DMS 273 (cell line): ENCODE measurements around the gene PRSS38.

Experiments used
- DNase-seq: peaks from one replicate; lab custom pipeline; 2025; ENCODE audit not compliant: unreplicated experiment; lab: John Stamatoyannopoulos, UW

PRSS38 gene

DNA sequence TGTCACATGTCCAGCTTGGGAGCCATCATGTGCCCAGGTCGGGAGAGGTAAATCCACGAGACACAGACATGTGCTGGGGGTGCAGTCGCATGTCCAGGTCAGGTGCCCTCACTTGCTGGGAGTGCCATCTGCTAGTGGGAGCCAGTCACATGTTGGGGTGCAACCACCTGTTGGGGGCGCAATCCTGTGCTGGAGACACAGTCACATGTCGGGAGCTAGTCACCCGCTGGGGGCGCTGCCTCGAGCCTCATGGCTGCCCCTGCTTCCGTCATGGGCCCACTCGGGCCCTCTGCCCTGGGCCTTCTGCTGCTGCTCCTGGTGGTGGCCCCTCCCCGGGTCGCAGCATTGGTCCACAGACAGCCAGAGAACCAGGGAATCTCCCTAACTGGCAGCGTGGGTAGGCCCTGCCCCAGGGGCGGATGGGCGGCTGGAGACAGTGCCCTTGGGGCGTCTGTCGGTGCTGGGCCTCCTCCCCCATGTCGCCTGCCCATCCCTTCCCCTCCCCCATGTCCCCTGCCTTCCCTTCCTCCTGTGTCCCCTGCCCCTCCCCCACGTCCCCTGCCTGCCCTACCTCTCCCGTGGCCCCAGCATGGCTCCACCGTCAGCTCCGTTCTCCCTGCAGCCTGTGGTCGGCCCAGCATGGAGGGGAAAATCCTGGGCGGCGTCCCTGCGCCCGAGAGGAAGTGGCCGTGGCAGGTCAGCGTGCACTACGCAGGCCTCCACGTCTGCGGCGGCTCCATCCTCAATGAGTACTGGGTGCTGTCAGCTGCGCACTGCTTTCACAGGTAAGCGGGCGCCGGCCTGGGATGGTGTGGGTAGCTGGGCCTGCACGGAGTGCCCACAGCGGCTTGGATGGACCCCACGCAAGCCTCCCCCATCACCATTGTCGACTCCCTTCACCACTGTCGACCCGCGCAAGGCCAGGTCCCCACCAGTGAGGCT, at the start of gene PRSS38:
Gene PRSS38, plus strand, starts transcription at position 208 of the 942 bp plus-strand sequence. Its CDS starts 42 bp downstream, at position 250.
- no peak for DNase-seq

DNA sequence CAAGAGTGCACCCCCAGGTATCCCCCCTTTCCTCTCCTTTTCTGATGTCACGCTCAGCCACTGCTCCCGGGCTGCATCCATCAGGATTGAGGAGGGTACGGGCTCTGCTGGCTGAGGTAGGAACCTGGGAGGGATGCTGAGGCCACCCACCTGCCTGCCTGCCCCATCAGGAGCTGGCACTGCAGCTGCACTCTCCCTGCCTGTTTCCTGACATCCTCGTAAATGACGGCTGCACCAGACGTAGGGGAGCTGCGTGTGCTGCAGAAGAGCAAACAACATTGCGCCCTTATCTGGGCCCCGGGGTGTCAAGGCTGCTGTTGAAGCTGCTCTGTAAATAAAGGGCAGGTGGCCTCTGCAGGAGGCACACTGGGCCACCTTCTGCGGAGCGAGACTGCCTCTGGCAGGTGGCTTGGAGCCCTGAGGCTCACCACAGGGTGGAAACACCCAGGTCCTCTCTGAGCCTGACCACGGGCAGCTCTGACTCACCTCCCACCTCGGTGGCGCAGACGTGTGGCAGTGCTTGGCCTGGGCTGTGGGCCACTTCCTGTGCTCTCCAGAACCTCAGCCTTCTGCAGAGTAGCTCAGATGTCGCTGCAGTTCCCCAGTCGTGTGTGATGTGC, 49.4 kb upstream of the PRSS38 start:
- peak; percentile 66 for DNase-seq

DNA sequence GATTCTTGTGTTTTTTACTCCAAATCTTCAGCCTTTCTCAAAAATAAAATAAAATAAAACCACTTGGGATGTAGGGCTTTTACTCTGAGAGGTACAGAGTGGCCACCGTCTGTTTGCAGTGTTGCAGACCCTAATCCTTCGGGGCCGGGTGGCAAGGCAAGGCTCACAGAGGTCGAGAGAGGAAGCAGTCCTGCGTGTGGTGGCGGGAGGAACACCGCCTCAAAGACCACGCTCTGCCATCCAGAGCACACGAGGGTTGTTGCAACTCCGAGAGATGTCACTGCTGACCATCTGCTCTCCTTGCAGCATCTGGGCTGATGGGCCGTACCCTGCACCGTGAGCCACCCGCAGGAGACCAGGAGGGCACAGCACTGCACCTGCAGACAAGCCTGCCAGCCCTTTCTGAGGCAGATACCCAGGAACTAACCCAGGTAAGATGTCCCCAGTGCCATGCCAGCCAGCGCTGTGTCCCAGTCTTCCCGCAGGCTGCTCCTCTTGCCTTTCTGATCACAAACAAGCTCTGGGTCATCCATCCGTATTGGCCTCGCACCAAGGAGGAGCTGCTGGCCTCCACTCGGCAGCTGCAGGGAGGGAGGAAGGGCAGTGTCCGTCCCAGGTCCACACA, 48.7 kb upstream of the PRSS38 start:
- DNase-seq: peak; percentile 53

DNA sequence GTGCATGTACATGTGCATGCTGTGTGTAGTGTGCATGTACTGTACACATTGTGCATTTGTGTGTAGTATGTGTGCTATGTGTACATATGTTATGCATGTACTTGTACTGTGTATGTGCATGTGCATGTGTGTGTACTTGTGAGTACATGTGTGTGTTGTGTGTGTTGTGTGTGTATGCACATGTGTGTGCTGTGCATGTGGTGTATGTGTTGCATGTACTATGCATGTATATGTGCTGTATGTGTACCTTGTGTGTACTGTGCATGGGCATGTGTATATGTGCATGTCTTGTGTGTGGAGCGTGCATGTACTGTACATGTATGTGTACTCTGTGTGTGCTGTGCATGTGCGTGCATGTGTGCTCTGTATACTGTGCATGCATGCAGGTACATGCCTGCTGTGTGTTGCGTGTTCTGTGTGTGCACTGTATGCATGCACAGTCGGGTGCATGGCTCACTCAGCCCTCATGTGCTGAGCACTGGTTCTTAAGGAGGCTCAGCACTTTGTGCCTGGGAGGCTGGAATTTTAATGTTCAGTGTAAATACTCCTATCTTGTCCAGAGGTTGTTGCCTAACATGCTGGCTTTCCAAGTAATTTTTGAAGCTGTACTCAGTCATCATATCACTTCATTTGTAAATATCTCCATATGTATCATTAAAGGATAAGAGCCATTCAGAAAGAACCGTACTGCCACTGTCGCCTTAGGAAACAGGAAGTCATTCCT, 47.9 kb upstream of the PRSS38 start:
- no peak for DNase-seq

DNA sequence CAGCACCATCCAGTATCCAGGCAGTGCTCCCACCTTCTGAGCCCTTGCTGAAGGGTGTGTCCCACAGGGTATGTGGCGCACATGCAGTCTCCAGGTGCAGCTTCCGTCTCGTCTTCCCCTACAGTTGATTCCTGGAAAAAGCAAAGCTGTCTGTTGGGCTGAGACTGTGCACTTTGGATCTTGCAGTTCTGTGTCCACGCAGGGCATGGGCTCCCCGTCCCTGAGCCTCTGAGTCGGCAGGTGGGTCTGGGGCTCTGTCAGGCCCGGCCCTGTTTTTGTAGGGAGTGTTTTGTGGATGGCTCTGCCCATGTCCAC, 47.4 kb upstream of the PRSS38 start:
- no peak for DNase-seq

DNA sequence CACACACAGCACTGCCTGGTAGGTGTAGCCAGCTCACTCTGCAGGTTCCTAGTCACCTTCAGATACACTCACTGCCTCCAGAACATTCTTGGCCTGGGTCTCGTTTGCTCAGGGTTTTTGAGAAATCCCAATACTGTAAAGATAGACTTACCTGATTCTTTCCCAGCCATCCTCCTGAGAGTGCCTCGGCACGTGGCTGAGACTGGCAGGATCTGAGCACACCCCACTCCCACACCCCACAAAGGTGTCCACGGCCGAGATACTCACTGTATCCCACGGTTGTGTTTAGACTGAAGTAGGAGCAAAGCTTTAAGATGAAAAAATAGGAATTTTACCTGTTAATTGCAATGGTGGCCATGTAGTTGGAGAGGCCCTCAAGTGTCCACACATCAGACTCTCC, 46.8 kb upstream of the PRSS38 start:
- no peak for DNase-seq

DNA sequence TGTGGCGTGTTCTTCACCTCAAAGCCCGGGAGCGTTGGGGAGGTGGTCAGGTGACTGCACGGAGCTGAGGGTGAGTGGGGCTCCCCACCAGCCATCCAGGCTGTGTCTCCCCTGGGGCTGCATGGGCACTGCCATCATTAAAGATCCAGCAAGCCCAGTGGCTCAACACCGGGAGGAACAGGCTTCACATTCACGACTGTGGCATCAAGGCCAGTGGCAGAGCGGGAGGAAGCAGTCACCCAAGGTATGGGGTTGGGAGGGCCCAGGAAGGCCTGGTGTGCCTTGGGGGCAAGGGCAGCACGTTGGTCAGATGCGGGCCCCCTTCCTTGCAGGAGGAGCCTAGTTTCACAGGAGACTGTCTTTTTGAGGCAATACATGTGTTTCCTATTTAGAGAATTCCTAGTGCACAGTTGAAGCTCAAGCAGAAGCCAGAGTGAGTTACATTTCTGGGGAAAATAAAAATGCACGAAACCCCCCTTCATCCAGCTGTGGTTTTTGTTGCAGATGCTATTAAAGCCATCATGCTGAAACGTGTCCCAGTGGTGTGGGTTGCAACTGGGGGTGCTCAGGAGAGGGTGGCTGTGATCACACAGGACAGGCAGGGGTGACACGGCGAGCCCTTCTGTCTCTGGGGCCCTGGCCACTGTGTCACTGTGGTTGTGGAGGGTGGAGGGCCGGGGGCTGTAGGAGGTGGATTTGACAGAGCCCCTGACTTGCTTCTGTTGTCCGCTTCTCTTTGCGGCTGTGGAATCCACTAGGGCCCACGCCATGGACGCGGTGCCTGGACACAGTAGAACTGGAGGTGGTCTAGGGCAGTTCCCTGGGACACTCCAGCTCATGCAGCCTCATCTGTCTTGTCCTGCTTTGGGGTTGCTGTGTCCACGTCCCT, 46.2 kb upstream of the PRSS38 start:
- DNase-seq: no peak

DNA sequence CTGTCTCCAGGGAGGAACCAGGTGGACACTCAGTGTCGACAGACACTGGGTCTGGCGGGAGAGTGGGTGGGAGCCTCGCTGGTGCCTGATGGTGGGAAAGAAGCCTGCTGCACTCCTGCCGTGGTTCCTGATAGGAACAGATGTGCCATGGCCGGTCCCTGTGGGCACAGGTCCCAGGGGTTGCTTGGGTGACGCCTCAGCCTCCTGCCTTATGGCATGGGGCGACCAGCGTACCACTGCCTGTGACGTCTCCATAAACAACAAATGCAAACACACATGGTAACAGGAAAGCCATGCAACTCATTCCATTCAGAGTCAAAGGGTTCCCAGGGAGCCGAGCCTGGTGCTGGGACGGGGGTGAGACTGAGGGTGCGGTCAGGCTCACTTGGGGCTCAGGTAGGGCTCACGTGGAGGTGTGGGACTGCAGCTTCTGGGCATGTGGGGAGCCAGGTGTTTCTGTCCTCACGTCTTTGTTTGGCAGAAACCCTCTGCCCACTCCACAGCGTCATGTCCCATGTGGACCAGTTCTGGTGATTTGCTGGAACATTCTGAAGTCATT, 45.5 kb upstream of the PRSS38 start:
- peak; percentile 26 for DNase-seq

DNA sequence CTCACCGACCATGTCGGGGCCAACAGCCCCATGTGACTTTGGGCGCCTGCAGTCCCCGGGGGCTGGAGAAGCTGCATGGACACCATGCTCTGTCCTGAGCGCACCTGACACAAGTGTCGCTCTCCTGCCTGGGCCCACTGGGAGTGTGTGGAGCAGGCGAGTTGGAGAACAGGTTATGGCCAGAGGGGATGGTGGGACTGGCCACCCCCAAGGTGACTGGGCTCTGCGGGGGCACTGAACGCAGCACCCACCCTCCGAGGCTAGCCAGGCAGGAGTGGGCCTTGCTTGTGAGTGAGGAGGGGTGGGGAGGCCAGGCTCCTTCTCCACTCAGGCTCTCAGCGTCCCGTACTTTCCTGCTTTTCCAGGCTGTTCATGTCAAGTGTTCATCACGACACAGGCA, 44.7 kb upstream of the PRSS38 start:
- no peak for DNase-seq

DNA sequence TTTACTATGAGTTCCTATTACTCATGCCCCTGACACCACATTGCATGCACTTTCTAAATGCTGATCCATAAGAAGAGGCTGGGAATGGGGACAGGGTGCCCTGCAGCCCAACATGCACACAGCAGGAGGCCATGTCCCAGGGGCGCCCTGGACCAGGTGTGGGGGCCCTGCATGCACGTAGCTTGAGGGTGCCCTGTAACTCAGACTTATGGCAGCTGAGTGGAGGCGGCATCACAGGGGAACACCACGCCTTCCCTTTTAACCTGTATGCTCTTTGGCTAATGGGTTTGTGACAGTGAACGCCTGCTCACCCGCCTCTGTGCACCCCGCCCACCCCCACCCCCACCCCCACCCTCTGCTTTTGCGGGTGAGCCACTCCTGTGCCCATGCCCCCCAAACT, 44.1 kb upstream of the PRSS38 start:
- no peak for DNase-seq

DNA sequence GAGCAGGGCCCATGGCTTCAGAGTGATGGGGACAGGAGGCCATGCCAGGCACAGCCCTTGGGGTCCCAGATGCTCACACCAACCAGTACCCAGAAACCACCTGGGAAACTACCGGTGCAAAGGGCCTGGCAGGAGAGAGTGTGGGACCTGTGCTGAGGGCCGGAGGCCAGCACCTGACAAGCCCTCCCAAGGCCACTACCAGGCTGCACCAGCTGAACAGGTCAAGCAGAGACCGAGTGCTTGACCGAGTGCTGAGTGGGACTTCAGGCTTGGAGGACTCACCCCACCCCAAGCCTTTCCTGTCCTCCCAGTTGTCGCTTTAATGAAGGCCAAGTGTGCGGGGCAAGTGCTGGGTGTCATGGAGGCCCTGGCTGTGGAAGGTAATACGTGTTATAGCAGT, 43.7 kb upstream of the PRSS38 start:
- DNase-seq: no peak

DNA sequence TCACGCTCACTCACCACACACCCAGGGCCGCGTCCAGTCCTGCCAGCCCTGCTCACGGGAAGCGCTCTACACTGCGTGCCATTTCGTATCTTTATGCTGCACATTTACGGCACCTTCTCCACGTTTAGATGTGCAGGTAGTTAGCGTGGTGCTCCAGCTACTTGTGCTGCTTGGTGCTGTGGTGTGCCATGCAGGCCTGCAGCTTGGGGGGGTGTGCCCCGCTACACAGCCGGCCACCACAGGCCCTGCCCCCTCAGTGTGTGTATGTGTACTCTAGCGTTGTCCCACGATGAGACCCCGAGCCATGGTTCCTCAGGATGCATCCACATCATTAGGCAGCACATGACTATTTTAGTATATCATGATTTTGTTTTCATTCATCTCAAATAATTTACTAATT, 41.9 kb upstream of the PRSS38 start:
- DNase-seq: no peak

DNA sequence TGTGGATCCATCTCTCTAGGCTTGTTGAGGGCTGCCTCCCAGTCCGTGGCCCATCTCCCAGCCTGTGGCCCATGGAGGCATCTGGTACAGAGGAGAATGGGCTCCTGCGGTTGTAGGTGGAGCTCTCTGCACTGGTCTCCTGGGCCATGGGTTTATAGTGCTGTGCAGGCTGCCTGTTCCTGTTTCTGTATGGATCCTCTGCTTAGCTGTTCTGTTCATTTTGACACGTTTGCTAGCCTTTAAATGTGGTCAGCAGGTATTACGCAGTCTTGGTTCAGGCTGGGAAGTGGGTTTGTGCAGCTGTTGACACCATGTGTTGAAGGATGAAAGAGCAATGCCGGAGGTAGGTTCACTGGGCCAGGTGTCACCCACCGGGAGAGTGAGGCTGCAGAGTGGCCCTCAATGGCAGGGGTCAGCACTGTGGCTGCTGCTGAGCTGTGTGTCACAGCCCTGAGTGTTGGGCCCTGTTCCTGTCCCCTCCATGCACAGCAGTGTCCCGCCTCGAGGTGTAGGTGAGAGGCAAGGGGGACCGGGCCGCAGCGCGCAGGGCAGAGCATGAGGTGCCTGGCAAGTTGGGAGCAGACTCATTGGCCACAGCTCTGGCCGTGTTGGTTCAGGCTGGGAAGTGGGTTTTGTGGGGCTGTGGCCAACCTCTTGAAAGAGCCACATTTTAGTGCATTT, 41.3 kb upstream of the PRSS38 start:
- DNase-seq: no peak

DNA sequence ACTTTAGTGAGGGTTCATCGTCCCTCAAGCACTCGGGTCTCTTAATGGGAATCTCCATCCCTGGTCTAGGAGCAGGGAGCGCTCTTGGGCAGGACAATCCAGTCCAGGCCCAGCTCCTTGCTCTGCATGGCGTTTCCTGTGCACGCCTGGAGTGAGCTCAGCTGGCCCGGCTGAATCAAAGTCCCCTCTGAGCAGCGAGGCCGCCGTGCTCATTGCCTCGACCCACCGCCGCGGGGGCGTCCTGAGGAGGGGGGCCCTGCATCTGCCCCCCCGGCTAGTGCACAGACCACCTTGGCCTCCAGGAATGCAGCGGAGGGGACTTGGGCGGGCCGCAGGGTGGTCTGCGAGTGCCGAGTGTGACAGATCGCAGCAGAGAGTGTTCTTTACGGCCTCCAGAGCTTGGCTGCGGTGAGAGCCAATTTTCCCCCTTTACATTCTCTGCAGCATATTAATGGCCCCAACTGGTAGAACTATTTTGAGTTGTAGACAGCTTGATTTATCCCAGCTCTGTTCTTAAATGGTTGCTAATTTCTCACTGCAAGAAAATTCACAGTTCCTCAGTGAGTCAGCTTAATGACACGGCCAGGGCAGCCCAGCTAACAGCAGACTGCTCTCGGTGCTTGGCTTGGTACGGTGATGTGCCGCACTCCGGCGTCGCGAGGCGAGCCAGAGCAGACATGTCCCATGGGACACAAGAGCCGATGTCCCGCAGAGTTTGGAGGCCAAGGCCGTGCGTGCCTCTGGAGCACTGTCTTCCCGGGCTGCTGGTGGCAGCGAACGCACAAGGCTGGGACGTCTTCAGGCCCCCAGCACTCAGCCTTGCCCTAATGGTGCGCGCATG, 40.4 kb upstream of the PRSS38 start:
- DNase-seq: no peak

DNA sequence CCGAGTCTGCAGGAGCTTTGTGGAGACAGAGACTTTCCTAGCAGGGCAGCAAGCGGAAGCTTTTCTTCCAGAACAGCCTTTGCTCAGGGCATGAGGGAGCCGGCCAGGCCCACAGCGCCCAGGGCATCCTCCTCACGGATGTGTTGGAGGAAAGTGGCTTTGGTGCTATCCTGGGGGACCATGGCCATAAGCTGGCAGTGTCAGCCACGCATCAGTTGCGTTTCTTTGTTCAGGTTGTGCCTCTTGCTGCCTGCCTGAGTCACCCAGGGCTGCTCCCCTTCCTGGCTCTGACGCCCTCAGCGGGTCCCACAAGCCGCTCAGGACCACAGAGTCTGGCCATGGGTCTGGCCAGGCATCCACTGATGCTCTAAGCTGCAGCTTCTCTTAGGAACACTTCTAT, 39.6 kb upstream of the PRSS38 start:
- DNase-seq: no peak

DNA sequence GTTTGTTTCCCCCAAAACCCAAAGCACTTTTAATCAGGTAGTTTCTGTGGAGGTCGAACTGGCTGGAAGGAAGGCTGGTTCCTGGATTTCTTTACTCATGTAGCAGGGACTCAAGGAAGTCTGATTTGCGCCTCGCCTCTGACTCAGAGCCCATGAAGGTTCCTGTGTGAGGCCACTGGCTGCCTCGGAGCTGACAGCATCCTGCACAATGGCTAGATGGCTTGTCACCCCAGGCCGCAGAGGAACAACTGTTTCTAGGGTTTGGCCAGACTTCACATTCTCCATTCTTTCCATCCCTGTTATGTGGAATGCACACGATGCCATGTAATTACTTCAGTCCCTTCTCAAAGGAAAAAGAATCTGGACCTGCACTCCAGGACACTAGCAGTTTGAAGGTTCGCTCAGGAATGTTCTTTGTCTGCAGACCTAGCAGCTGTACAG, 39.1 kb upstream of the PRSS38 start:
- no peak for DNase-seq

DNA sequence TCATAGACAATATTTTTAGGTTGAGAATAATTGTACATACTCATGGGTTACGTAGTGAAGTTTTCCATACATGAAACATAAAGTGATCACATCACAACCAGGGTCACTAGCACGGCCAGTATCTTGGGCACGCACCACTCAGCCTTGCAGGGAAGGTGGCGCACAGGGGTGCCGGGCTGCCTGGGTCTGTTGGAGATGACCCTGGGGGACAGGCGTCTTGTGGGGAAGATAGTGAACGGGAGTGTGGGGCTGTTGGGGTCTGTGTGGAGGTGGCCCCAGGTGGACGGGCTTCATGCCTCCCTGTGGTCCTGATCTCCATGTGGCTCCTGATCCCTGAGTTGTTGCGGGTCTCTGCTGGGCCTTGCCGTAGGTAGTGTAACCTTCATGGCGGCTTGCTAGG, 38.3 kb upstream of the PRSS38 start:
- DNase-seq: no peak

DNA sequence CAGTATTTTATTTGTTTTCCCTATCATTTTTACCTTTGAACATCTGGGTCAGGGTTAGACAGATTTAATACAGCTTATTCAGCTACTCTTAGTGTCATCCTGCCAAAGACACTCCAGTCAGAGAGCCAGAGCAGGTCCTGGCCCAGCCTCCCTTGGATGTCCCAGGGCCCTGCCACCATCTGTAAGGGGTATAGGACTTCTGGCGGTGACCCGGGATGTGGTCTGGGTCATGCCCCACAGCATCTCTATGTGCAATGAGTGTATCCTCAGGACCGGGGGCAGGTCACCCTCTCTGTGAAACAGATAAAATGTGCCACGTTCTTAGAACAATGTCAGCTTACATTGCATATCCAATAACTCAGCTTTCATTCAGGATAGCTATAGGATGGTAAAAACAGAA, 37.8 kb upstream of the PRSS38 start:
- DNase-seq: no peak
